Astrocyte of the cerebellum (primary cell): ENCODE measurements around the gene FAM78A.

ENCODE experiments used
- DNase-seq: peaks from one replicate; pipeline ENCODE4 v3.0.0-alpha.2; 2011; ENCODE audit warnings: low read depth
- H3K4me3 ChIP-seq: 2 replicates; pipeline ENCODE4 v1.5.1; 2011; ENCODE audit warnings: mild to moderate bottlenecking, low read depth, low read length, moderate library complexity
- in situ Hi-C: cut with HindIII; loops from 2 replicates; pipeline ENCODE4 v1.10.0; 2017; ENCODE audit warnings: low sequenced_read_pairs
- TF ChIP-seq, protein P1 (sequence below): IDR thresholded peaks from 2 replicates; pipeline ENCODE4 v1.5.1; 2012; ENCODE audit warnings: low read length, low read depth, moderate library complexity, mild to moderate bottlenecking; ENCODE audit errors: missing control alignments

FAM78A gene

GRCh38 chr9:131277910-131278701 is 1.8 kb upstream of the FAM78A start:
- TF ChIP-seq, protein P1, sequence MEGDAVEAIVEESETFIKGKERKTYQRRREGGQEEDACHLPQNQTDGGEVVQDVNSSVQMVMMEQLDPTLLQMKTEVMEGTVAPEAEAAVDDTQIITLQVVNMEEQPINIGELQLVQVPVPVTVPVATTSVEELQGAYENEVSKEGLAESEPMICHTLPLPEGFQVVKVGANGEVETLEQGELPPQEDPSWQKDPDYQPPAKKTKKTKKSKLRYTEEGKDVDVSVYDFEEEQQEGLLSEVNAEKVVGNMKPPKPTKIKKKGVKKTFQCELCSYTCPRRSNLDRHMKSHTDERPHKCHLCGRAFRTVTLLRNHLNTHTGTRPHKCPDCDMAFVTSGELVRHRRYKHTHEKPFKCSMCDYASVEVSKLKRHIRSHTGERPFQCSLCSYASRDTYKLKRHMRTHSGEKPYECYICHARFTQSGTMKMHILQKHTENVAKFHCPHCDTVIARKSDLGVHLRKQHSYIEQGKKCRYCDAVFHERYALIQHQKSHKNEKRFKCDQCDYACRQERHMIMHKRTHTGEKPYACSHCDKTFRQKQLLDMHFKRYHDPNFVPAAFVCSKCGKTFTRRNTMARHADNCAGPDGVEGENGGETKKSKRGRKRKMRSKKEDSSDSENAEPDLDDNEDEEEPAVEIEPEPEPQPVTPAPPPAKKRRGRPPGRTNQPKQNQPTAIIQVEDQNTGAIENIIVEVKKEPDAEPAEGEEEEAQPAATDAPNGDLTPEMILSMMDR: no peak
- DNase-seq: peak; percentile 34
- H3K4me3 ChIP-seq: peak overlapping the region; percentile 40
- in situ Hi-C loops: no loop called here

DNA sequence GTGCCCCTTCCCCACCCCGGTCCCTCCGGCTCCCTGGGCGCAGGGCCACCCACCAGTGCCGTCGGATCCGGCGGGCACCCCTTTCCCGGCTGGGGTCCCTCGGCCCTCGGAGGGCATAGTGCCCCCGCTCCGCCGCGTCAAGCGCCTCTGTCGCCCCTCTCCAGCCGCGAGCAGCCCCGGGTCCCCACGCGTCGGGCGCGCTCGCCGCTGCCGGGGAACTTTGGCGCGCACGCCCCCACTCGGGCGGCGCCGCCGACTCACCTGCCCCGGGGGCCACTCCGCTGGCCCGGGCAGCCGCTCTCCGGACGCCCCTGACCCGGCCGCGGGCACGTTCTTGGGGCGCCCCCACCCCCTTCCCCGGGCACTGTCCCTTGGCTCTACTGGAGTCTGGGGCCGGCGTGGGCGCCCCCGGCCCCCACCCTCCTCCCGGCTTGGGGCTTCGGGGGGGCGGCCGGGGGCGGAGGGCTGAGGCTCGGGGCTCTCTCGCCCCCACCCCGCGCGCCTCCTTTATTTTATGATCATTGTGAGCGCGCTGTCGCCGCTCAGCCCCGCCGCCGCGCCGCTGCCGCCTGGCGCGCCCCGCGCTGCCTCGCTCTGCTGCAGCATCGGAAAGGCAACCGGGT is 1.1 kb upstream of the FAM78A start:
- TF ChIP-seq, protein P1: no peak
- H3K4me3 ChIP-seq: peak overlapping the region; percentile 40
- in situ Hi-C loops: no loop called here
- DNase-seq: no peak

GRCh38 chr9:131276891-131277286 is 579 bp upstream of the FAM78A start:
- H3K4me3 ChIP-seq: peak overlapping the region; percentile 40
- in situ Hi-C loops: no loop called here
- DNase-seq: no peak
- TF ChIP-seq, protein P1: no peak

GRCh38 chr9:131275332-131276093 is 797 bp downstream of the FAM78A start:
- no peak overlapping the region for H3K4me3 ChIP-seq
- in situ Hi-C loops: no loop called here
- TF ChIP-seq, protein P1: no peak
- no peak for DNase-seq

- H3K4me3 ChIP-seq: no peak overlapping the region
- in situ Hi-C loops: no loop called here
- DNase-seq: no peak
- TF ChIP-seq, protein P1: no peak
Measured at GRCh38 chr9:131274674-131275331, 1.5 kb downstream of the FAM78A start.
